Measurements from ENCODE around the gene ICOSLG. TPM values are rescaled to one million over a fixed set of nuclear protein-coding genes. Genes with fewer than 3 reads are reported as not detected.
"Not testable (repeated sequence)": the region's sequence is repeated elsewhere in the genome, so short reads cannot be mapped to it uniquely, and the experiment has no call there.

The ICOSLG gene
- total and polyA plus RNA-seq, 2 experiments from 2014 or later, result 1.9 to 2.4 TPM

DNA sequence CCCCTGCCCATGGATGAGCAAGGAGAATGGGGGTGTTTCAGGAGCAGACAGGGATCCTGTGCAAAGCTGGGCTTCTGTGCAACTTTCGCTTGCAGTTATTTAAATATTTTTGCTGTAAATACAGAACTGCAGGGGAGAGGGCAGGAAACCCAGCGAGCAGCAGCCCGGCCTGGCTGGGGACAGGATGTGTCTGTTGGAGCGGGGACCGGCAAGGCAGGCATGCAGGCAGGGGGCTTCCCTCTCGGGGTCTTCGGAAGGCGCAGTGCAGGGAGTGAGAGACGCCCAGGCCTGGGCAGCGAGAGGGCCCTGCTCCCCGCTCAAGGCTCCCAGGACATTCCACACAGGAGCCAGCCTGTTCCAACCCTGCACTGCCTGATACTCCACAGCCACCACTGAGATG is 43.2 kb upstream of the ICOSLG start:
- H4K20me1 ChIP-seq (ENCODE audit: insufficient read depth, poor library complexity, severe bottlenecking), result no peaks in the 10 kb centered on the region
- TF ChIP-seq, protein P1, sequence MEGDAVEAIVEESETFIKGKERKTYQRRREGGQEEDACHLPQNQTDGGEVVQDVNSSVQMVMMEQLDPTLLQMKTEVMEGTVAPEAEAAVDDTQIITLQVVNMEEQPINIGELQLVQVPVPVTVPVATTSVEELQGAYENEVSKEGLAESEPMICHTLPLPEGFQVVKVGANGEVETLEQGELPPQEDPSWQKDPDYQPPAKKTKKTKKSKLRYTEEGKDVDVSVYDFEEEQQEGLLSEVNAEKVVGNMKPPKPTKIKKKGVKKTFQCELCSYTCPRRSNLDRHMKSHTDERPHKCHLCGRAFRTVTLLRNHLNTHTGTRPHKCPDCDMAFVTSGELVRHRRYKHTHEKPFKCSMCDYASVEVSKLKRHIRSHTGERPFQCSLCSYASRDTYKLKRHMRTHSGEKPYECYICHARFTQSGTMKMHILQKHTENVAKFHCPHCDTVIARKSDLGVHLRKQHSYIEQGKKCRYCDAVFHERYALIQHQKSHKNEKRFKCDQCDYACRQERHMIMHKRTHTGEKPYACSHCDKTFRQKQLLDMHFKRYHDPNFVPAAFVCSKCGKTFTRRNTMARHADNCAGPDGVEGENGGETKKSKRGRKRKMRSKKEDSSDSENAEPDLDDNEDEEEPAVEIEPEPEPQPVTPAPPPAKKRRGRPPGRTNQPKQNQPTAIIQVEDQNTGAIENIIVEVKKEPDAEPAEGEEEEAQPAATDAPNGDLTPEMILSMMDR (IDR thresholded peaks at IDR 0.05; ENCODE audit: poor library complexity), result no peak
- no peak for TF ChIP-seq EZH2 (IDR thresholded peaks at IDR 0.05; ENCODE audit: borderline replicate concordance)
- no peak overlapping the region for H2AFZ ChIP-seq
- no peaks in the 10 kb centered on the region for H3K27me3 ChIP-seq
- 71% methylated on average over 11 of the region's 11 CpGs for WGBS (ENCODE audit: low lambda C conversion rate, missing lambda C conversion rate)
- no peak overlapping the region for H3K4me3 ChIP-seq
- no peak overlapping the region for H3K27ac ChIP-seq
- H3K79me2 ChIP-seq, result no peaks in the 10 kb centered on the region
- H3K4me2 ChIP-seq, result no peak overlapping the region
- H3K36me3 ChIP-seq (replicated peaks; ENCODE audit: insufficient read depth, low read depth), result no peaks in the 10 kb centered on the region
- no peaks in the 10 kb centered on the region for H3K9me2 ChIP-seq (replicated peaks; ENCODE audit: insufficient read depth)
- peaks cover 6% of the 10 kb centered on the region for H3K4me1 ChIP-seq (ENCODE audit: insufficient read depth)
- no peak for DNase-seq (ENCODE audit: low spot score)
- no peaks in the 10 kb centered on the region for H3K9me3 ChIP-seq (ENCODE audit: low read depth)

DNA sequence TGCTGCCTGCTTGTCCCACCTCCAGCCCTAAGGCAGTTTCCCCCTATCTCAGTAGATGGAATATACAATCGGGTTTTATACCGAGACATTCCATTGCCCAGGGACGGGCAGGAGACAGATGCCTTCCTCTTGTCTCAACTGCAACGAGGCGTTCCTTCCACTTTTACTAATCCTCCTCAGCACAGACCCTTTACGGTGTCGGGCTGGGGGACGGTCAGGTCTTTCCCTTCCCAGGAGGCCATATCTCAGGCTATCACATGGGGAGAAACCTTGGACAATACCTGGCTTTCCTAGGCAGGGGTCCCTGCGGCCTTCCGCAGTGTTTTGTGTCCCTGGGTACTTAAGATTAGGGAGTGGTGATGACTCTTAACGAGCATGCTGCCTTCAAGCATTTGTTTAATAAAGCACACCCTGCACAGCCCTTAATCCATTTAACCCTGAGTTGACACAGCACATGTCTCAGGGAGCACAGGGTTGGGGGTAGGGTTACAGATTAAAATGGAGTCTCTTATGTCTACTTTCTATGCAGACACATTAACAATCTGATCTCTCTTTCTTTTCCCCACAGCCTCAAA is 42.6 kb upstream of the ICOSLG start:
- not testable (repeated sequence) for H4K20me1 ChIP-seq (ENCODE audit: insufficient read depth, poor library complexity, severe bottlenecking); H3K4me2 ChIP-seq
- 29% methylated on average over 11 of the region's 11 CpGs for WGBS (ENCODE audit: low lambda C conversion rate, missing lambda C conversion rate)

DNA sequence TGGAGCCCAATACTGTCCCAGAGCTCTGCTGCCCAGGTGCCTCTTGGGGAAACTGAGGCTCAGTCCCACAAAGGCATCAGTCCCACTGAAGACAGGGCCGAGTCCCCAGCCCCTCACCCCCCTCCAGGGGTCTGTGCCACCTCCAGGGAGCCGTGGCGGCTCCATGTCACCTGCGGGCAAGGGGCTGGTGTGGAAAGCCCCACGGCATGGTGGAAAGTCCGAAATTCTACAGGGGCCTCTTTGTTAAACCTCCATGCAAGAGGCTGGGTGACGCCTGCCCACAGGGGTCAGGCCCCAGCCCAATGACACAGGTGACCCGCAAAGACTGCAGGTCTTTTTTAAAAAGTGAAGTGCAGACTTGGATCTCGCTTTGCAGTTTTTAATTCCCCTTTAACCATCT is 41.6 kb upstream of the ICOSLG start:
- Histone ChIP-seq H3K36me3 (replicated peaks; ENCODE audit: insufficient read depth, low read depth) (no peaks in the 10 kb centered on the region), H3K79me2 (no peaks in the 10 kb centered on the region), H2AFZ (no peak overlapping the region), H4K20me1 (ENCODE audit: insufficient read depth, poor library complexity, severe bottlenecking) (no peaks in the 10 kb centered on the region), H3K27ac (no peak overlapping the region), H3K4me1 (ENCODE audit: insufficient read depth) (peaks cover 6% of the 10 kb centered on the region), H3K9me2 (replicated peaks; ENCODE audit: insufficient read depth) (no peaks in the 10 kb centered on the region), H3K9me3 (ENCODE audit: low read depth) (no peaks in the 10 kb centered on the region), H3K4me3 (no peak overlapping the region), H3K4me2 (no peak overlapping the region), H3K27me3 (no peaks in the 10 kb centered on the region)
- no peak for DNase-seq (ENCODE audit: low spot score)
- 87% methylated on average over 9 of the region's 9 CpGs for WGBS (ENCODE audit: low lambda C conversion rate, missing lambda C conversion rate)
- TF ChIP-seq, protein P1 (IDR thresholded peaks at IDR 0.05; ENCODE audit: poor library complexity), result no peak
- TF ChIP-seq EZH2 (IDR thresholded peaks at IDR 0.05; ENCODE audit: borderline replicate concordance) (no peak), EZH2phosphoT487 (IDR thresholded peaks at IDR 0.05; ENCODE audit: low read depth, severe bottlenecking, unreplicated experiment) (no peak)

More for the DNA sequence above, 42.6 kb upstream of the ICOSLG start:
- H3K36me3 ChIP-seq (replicated peaks; ENCODE audit: insufficient read depth, low read depth); H2AFZ ChIP-seq; H3K9me2 ChIP-seq (replicated peaks; ENCODE audit: insufficient read depth); H3K79me2 ChIP-seq; H3K4me3 ChIP-seq; DNase-seq (ENCODE audit: low spot score); H3K4me1 ChIP-seq (ENCODE audit: insufficient read depth); H3K9me3 ChIP-seq (ENCODE audit: low read depth); H3K27me3 ChIP-seq; H3K27ac ChIP-seq: not testable (repeated sequence)

DNA sequence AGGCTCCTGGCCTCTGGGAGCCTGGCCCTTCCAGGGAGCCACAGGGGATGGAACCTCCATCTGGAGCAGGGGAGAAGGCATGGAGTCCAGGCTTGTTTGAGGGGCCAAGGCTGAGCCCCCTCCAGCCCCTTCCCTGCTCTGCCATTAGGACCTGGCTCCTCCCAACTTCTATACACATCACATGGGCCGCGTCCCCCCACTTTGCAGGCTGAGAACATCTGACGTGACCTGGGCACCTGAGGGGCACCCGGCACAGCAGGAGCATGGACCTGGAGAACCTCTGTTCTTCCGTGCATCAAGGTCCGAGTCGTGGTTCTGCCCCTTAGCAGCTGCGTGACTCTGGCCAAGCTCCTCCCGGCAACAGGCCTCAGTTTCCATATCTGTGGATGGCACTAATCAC is 41.1 kb upstream of the ICOSLG start:
- Histone ChIP-seq H3K27me3 (no peaks in the 10 kb centered on the region), H2AFZ (no peak overlapping the region), H3K4me1 (ENCODE audit: insufficient read depth) (peaks cover 6% of the 10 kb centered on the region), H4K20me1 (ENCODE audit: insufficient read depth, poor library complexity, severe bottlenecking) (no peaks in the 10 kb centered on the region), H3K36me3 (replicated peaks; ENCODE audit: insufficient read depth, low read depth) (no peaks in the 10 kb centered on the region), H3K4me3 (no peak overlapping the region), H3K27ac (no peak overlapping the region), H3K9me2 (replicated peaks; ENCODE audit: insufficient read depth) (no peaks in the 10 kb centered on the region), H3K4me2 (no peak overlapping the region), H3K9me3 (ENCODE audit: low read depth) (no peaks in the 10 kb centered on the region), H3K79me2 (no peaks in the 10 kb centered on the region)
- TF ChIP-seq EZH2 (IDR thresholded peaks at IDR 0.05; ENCODE audit: borderline replicate concordance), result no peak
- TF ChIP-seq, protein P1 (IDR thresholded peaks at IDR 0.05; ENCODE audit: poor library complexity), result no peak
- DNase-seq (ENCODE audit: low spot score), result no peak
- 93% methylated on average over 9 of the region's 9 CpGs for WGBS (ENCODE audit: low lambda C conversion rate, missing lambda C conversion rate)

Measured in hepatocyte (in vitro differentiated cells).